SK-N-SH (cell line): ENCODE data around the gene SIPA1L2. TPM values are rescaled to one million over a fixed set of nuclear protein-coding genes. Genes with fewer than 3 reads are reported as not detected.

ENCODE experiments used
- CTCF ChIA-PET: fragments of 300-600, 350-600 bp; formaldehyde crosslinking; extraction: SDS; loops from one replicate; lab custom pipeline; 2021; lab: Yijun Ruan, JAX
- POLR2A ChIA-PET: fragments of 350-600 bp; sonication (Branson Sonifier 250); formaldehyde crosslinking; extraction: SDS; loops from one replicate; lab custom pipeline; 2020; ENCODE audit warnings: antibody characterized with exemption, inconsistent platforms; lab: Yijun Ruan, JAX
- DNase-seq: peaks from one replicate; pipeline ENCODE4 v3.0.0; 2012
- H2AFZ ChIP-seq: fragments of 200-600 bp; sonication (generic); 2 replicates; pipeline ENCODE4 v1.8.1; 2016; ENCODE audit warnings: antibody characterized with exemption, mild to moderate bottlenecking, low read depth
- H3F3A ChIP-seq: fragments of 200-600 bp; sonication (generic); replicated peaks from 2 replicates; pipeline ENCODE3; 2016; ENCODE audit warnings: antibody characterized with exemption, mild to moderate bottlenecking; ENCODE audit not compliant: insufficient read depth
- H3K27ac ChIP-seq, 2 experiments: fragments of 200-500 bp in 1 of 2; fragments of 200-600 bp in 1 of 2; sonication (Bioruptor generic) in 1 of 2; sonication (generic), shearing (Covaris generic) in 1 of 2; 2 replicates each; pipeline versions ENCODE4 v1.5.1 to v1.6.1; 2014 to 2016; ENCODE audit warnings: low read depth in 2 of 2, inconsistent platforms in 1 of 2, low read length in 1 of 2, mild to moderate bottlenecking in 1 of 2, mixed read lengths in 1 of 2
- H3K27me3 ChIP-seq: fragments of 200-600 bp; sonication (generic), shearing (Covaris generic); 2 replicates; pipeline ENCODE4 v1.6.1; 2016; ENCODE audit warnings: mixed run types; ENCODE audit not compliant: insufficient read depth
- H3K36me3 ChIP-seq, 2 experiments: fragments of 200-500 bp in 1 of 2; fragments of 200-600 bp in 1 of 2; sonication (Bioruptor generic) in 1 of 2; sonication (generic) in 1 of 2; replicated peaks in 1 of 2; 2 replicates each; pipeline versions ENCODE3 to v1.5.1; 2014 to 2016; ENCODE audit warnings: low read length in 1 of 2, mild to moderate bottlenecking in 1 of 2; ENCODE audit not compliant: insufficient read depth in 2 of 2, control insufficient read depth in 1 of 2
- H3K4me1 ChIP-seq, 2 experiments: fragments of 200-500 bp in 1 of 2; fragments of 200-600 bp in 1 of 2; sonication (Bioruptor generic) in 1 of 2; sonication (generic), shearing (Covaris generic) in 1 of 2; 2 replicates each; pipeline versions ENCODE4 v1.5.1 to v1.6.1; 2014 to 2016; ENCODE audit warnings: low read depth in 1 of 2, low read length in 1 of 2, mixed run types in 1 of 2; ENCODE audit not compliant: insufficient read depth in 2 of 2, control insufficient read depth in 1 of 2
- H3K4me2 ChIP-seq: fragments of 200-600 bp; sonication (generic), shearing (Covaris generic); 2 replicates; pipeline ENCODE4 v1.6.1; 2017; ENCODE audit warnings: mixed run types
- H3K4me3 ChIP-seq, 2 experiments: fragments of 200-500 bp in 1 of 2; fragments of 200-600 bp in 1 of 2; sonication (Bioruptor generic) in 1 of 2; sonication (generic), shearing (Covaris generic) in 1 of 2; 2 replicates each; pipeline versions ENCODE4 v1.5.1 to v1.8.1; 2014 to 2016; ENCODE audit warnings: low read depth in 2 of 2, inconsistent platforms in 1 of 2, low read length in 1 of 2, mild to moderate bottlenecking in 1 of 2, mixed read lengths in 1 of 2, moderate library complexity in 1 of 2
- H3K79me2 ChIP-seq: fragments of 200-600 bp; sonication (generic); 2 replicates; pipeline ENCODE4 v1.8.1; 2017; ENCODE audit warnings: mild to moderate bottlenecking; ENCODE audit not compliant: insufficient read depth
- H3K9ac ChIP-seq: fragments of 200-600 bp; sonication (generic); 2 replicates; pipeline ENCODE4 v1.6.1; 2017; ENCODE audit warnings: mixed run types
- H3K9me2 ChIP-seq: fragments of 200-600 bp; sonication (generic); 2 replicates; pipeline ENCODE4 v1.6.1; 2017; ENCODE audit warnings: mixed run types
- H3K9me3 ChIP-seq: fragments of 200-600 bp; sonication (generic); 2 replicates; pipeline ENCODE4 v1.6.1; 2017; ENCODE audit warnings: mixed run types, mild to moderate bottlenecking, moderate library complexity
- H4K20me1 ChIP-seq: fragments of 200-600 bp; sonication (generic); 2 replicates; pipeline ENCODE4 v1.6.1; 2017; ENCODE audit warnings: mild to moderate bottlenecking, mixed run types; ENCODE audit not compliant: insufficient read depth
- CHD2 ChIP-seq: fragments of 150-350 bp; IDR thresholded peaks from 2 replicates; pipeline ENCODE4 v1.6.1; 2018; ENCODE audit warnings: low read length; ENCODE audit not compliant: partially characterized antibody
- EZH2phosphoT487 ChIP-seq: fragments of 200-600 bp; sonication (generic); IDR thresholded peaks from 2 replicates; pipeline ENCODE4 v1.6.1; 2017; ENCODE audit warnings: low read depth, mixed run types, mild to moderate bottlenecking, antibody characterized with exemption, moderate library complexity, borderline replicate concordance
- FOXJ3 ChIP-seq: sonication (generic); formaldehyde crosslinking; IDR thresholded peaks from 2 replicates; pipeline ENCODE4 v1.5.1; 2020; ENCODE audit warnings: mild to moderate bottlenecking, missing genetic modification reagents
- FOXM1 ChIP-seq: IDR thresholded peaks from 2 replicates; pipeline ENCODE4 v1.4.0; 2012; ENCODE audit warnings: low read depth, mild to moderate bottlenecking
- GABPA ChIP-seq: IDR thresholded peaks from 2 replicates; pipeline ENCODE4 v1.4.0; 2012; ENCODE audit warnings: low read depth, mild to moderate bottlenecking
- MXI1 ChIP-seq: IDR thresholded peaks from 2 replicates; pipeline ENCODE4 v1.6.1; 2012; ENCODE audit warnings: mild to moderate bottlenecking, low read depth, low read length, improper control_type of control experiment
- NRF1 ChIP-seq: IDR thresholded peaks from 2 replicates; pipeline ENCODE4 v1.6.1; 2012; ENCODE audit warnings: low read depth, mild to moderate bottlenecking, low read length
- POLR2AphosphoS5 ChIP-seq: IDR thresholded peaks from 2 replicates; pipeline ENCODE4 v1.6.1; 2012; ENCODE audit warnings: low read depth, low read length
- RCOR1 ChIP-seq: fragments of 150-350 bp; IDR thresholded peaks from 2 replicates; pipeline ENCODE4 v1.6.1; 2017; ENCODE audit warnings: antibody characterized with exemption, low read length
- RXRA ChIP-seq: IDR thresholded peaks from 2 replicates; pipeline ENCODE4 v1.4.0; 2012; ENCODE audit warnings: low read depth, mild to moderate bottlenecking, borderline replicate concordance
- SMC3 ChIP-seq: IDR thresholded peaks from 2 replicates; pipeline ENCODE4 v1.6.1; 2012; ENCODE audit warnings: low read depth, low read length, improper control_type of control experiment
- TEAD4 ChIP-seq: IDR thresholded peaks from 2 replicates; pipeline ENCODE4 v1.4.0; 2012; ENCODE audit warnings: mild to moderate bottlenecking, borderline replicate concordance; ENCODE audit not compliant: insufficient read depth
- WGBS: methylation state at CpG from one replicate; pipeline ENCODE4 v1.1.6; 2017; ENCODE audit warnings: low lambda C conversion rate; 5-methylcytosine and 5-hydroxymethylcytosine counted together
- polyA plus RNA-seq, 3 experiments: library from polyadenylated mRNA; depleted of rRNA; stranded (reverse); fragments of >200 nt; gene quantifications; 2 replicates each; pipeline ENCODE4 v1.2.3, GENCODE V29; 2012
- TF ChIP-seq, protein P1 (sequence below): IDR thresholded peaks from 2 replicates; pipeline ENCODE4 v1.4.0; 2012; ENCODE audit warnings: low read depth
- TF ChIP-seq, protein P2 (sequence below): IDR thresholded peaks from 2 replicates; pipeline ENCODE4 v1.6.1; 2012; ENCODE audit warnings: mild to moderate bottlenecking, low read depth, low read length, moderate library complexity
- TF ChIP-seq, protein P3 (sequence below): fragments of 200-600 bp; sonication (generic); IDR thresholded peaks from 2 replicates; pipeline ENCODE4 v1.6.1; 2017; ENCODE audit warnings: antibody characterized with exemption, mild to moderate bottlenecking, moderate library complexity
- TF ChIP-seq, protein P4 (sequence below): IDR thresholded peaks from 2 replicates; pipeline ENCODE4 v1.4.0; 2012; ENCODE audit warnings: low read depth, borderline replicate concordance
- TF ChIP-seq, protein P5 (sequence below): IDR thresholded peaks from 2 replicates; pipeline ENCODE4; 2012

The SIPA1L2 gene
- polyA plus RNA-seq, 1 of the 3 experiments (the other 2 are of a cell fraction), result 0.48 TPM

DNA sequence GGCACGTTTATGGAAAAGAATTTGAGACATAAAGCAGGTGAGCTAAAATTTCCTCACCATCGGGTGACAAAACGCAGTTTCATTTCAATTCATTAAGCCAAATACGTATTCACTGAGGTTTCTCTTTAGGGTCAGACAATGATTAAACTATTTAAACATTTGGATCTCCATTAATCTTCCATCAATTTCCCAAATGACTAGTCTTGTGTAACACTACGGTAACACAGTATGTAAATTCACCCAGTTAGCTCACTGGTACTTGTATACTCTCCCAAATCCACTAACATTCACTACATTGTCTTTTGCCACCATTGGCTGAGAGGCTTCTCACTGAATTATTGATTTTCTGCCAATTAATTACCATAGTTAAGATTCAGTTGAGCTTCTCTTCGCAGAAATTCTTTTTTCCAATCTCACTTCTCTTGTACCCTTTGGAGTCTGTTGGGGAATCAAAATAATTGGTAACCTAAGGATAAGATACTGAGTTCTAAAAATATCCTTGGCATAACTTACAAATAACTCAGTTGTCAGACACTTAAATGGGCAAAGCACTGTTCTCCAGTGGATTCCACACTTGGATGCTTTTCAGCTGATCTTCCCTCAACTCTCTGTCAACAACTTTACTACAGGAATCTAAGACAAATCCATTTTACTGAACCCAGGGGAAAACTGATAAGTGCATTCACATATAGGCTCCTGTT lies 40.7 kb downstream of the SIPA1L2 start:
- no peak overlapping the region for H3K9ac ChIP-seq
- H3K79me2 ChIP-seq, result no peaks in the 10 kb centered on the region
- ChIA-PET POLR2A (no interaction called here), CTCF (no interaction called here)
- no peak for DNase-seq
- H3K9me3 ChIP-seq, result no peaks in the 10 kb centered on the region
- H3K4me1 ChIP-seq, result peaks cover 0 to 12% of the 10 kb centered on the region in 2 experiments; a peak in 2 of 4 replicates
- H3K36me3 ChIP-seq, result no peaks in the 10 kb centered on the region
- H4K20me1 ChIP-seq, result no peaks in the 10 kb centered on the region
- H3K4me3 ChIP-seq, result no peak overlapping the region
- no peaks in the 10 kb centered on the region for H3F3A ChIP-seq
- no peak overlapping the region; a peak in 1 of 4 replicates for H3K27ac ChIP-seq
- WGBS, result 74% methylated on average over 6 of the region's 6 CpGs
- H3K4me2 ChIP-seq, result no peak overlapping the region
- TF ChIP-seq NRF1, result no peak
- TF ChIP-seq GABPA, result no peak
- no peak for TF ChIP-seq POLR2AphosphoS5
- no peak for TF ChIP-seq RXRA
- TF ChIP-seq, protein P1, sequence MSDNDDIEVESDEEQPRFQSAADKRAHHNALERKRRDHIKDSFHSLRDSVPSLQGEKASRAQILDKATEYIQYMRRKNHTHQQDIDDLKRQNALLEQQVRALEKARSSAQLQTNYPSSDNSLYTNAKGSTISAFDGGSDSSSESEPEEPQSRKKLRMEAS, result no peak
- TF ChIP-seq, protein P2, sequence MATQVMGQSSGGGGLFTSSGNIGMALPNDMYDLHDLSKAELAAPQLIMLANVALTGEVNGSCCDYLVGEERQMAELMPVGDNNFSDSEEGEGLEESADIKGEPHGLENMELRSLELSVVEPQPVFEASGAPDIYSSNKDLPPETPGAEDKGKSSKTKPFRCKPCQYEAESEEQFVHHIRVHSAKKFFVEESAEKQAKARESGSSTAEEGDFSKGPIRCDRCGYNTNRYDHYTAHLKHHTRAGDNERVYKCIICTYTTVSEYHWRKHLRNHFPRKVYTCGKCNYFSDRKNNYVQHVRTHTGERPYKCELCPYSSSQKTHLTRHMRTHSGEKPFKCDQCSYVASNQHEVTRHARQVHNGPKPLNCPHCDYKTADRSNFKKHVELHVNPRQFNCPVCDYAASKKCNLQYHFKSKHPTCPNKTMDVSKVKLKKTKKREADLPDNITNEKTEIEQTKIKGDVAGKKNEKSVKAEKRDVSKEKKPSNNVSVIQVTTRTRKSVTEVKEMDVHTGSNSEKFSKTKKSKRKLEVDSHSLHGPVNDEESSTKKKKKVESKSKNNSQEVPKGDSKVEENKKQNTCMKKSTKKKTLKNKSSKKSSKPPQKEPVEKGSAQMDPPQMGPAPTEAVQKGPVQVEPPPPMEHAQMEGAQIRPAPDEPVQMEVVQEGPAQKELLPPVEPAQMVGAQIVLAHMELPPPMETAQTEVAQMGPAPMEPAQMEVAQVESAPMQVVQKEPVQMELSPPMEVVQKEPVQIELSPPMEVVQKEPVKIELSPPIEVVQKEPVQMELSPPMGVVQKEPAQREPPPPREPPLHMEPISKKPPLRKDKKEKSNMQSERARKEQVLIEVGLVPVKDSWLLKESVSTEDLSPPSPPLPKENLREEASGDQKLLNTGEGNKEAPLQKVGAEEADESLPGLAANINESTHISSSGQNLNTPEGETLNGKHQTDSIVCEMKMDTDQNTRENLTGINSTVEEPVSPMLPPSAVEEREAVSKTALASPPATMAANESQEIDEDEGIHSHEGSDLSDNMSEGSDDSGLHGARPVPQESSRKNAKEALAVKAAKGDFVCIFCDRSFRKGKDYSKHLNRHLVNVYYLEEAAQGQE, result no peak
- TF ChIP-seq FOXM1, result no peak
- H3K9me2 ChIP-seq, result no peaks in the 10 kb centered on the region
- H3K27me3 ChIP-seq, result no peaks in the 10 kb centered on the region
- no peak overlapping the region for H2AFZ ChIP-seq

DNA sequence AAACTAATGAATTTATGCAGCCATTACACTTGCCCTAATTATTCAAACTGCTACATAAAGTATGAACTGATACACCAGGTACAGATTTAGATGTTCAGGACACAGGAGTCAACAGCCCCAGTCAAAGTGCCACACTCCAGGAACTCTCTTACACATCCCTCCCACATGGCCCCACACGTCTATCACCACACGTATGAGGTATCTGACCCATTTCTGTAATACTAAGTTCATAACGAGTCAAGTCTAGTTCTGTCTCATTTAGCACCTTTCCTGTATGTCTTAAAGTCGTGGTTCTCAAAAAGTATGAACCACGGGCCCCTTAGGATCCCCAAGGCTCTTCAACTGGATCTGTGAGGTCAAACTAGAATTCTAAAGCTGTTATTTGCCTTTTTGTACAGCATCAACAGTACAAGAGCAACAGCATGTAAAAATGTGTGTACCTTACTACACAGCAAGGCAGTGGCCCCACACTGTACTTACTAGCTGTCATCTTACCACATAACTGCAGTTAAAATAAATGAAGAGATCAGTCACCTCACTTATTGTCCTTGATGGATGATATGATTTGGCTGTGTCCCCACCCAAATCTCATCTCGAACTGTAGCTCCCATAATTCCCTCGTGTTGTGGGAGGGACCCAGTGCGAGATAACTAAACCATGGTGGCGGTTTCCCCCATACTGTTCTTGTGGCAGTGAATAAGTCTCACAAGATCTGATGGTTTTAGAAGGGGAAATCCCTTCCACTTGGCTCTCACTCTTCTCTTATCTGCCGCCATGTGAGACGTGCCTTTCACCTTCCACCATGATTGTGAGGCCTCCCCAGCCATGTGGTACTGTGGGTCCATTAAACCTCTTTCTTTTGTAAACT lies 42.6 kb downstream of the SIPA1L2 start:
- H3K27me3 ChIP-seq, result no peaks in the 10 kb centered on the region
- WGBS, result 37% methylated on average over 11 of the region's 11 CpGs

More for the DNA sequence above, 42.6 kb downstream of the SIPA1L2 start:
- Histone ChIP-seq H3K79me2 (no peaks in the 10 kb centered on the region), H3K36me3 (no peaks in the 10 kb centered on the region), H2AFZ (no peak overlapping the region), H3K4me2 (no peak overlapping the region), H3K4me1 (peaks cover 0 to 9% of the 10 kb centered on the region in 2 experiments; a peak in 2 of 4 replicates), H3K9ac (no peak overlapping the region), H3K9me3 (no peaks in the 10 kb centered on the region), H3K27ac (no peak overlapping the region), H3K4me3 (no peak overlapping the region), H4K20me1 (no peaks in the 10 kb centered on the region), H3K9me2 (no peaks in the 10 kb centered on the region), H3F3A (no peaks in the 10 kb centered on the region)
- no peak for DNase-seq
- ChIA-PET CTCF (interaction anchor here (1.2 kb wide), 1 partner anchor 721 kb away, joined by 4 read pairs; no protein-coding TSS in a partner anchor), POLR2A (no interaction called here)
- TF ChIP-seq, protein P1, result no peak
- TF ChIP-seq RCOR1 (no peak), TEAD4 (no peak), FOXJ3 (no peak), FOXM1 (no peak), SMC3 (no peak), CHD2 (no peak), EZH2phosphoT487 (no peak), MXI1 (no peak)
- TF ChIP-seq, protein P3, sequence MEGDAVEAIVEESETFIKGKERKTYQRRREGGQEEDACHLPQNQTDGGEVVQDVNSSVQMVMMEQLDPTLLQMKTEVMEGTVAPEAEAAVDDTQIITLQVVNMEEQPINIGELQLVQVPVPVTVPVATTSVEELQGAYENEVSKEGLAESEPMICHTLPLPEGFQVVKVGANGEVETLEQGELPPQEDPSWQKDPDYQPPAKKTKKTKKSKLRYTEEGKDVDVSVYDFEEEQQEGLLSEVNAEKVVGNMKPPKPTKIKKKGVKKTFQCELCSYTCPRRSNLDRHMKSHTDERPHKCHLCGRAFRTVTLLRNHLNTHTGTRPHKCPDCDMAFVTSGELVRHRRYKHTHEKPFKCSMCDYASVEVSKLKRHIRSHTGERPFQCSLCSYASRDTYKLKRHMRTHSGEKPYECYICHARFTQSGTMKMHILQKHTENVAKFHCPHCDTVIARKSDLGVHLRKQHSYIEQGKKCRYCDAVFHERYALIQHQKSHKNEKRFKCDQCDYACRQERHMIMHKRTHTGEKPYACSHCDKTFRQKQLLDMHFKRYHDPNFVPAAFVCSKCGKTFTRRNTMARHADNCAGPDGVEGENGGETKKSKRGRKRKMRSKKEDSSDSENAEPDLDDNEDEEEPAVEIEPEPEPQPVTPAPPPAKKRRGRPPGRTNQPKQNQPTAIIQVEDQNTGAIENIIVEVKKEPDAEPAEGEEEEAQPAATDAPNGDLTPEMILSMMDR, result no peak
- TF ChIP-seq, protein P4, sequence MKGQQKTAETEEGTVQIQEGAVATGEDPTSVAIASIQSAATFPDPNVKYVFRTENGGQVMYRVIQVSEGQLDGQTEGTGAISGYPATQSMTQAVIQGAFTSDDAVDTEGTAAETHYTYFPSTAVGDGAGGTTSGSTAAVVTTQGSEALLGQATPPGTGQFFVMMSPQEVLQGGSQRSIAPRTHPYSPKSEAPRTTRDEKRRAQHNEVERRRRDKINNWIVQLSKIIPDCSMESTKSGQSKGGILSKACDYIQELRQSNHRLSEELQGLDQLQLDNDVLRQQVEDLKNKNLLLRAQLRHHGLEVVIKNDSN, result no peak
- TF ChIP-seq, protein P5, sequence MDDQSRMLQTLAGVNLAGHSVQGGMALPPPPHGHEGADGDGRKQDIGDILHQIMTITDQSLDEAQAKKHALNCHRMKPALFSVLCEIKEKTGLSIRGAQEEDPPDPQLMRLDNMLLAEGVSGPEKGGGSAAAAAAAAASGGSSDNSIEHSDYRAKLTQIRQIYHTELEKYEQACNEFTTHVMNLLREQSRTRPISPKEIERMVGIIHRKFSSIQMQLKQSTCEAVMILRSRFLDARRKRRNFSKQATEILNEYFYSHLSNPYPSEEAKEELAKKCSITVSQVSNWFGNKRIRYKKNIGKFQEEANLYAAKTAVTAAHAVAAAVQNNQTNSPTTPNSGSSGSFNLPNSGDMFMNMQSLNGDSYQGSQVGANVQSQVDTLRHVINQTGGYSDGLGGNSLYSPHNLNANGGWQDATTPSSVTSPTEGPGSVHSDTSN, result no peak
